Measurements from ENCODE around the gene RABEP2.

GRCh38 chr16:28880955-28881354, 44.1 kb downstream of the RABEP2 start:
- TF ChIP-seq CTCF (IDR thresholded peaks at IDR 0.05) (no peak), POLR2A (IDR thresholded peaks at IDR 0.05) (no peak), POLR2AphosphoS5 (IDR thresholded peaks at IDR 0.05) (no peak), EP300 (IDR thresholded peaks at IDR 0.05) (no peak)

Measured in gastroesophageal sphincter (tissue), 3 donors.